T follicular helper cell (primary cell): ENCODE data around the gene EIF5A.

Source experiments
- DNase-seq: peaks from one replicate; pipeline ENCODE4 v3.0.0-alpha.2; 2020; ENCODE audit warnings: low read depth

EIF5A gene

DNA sequence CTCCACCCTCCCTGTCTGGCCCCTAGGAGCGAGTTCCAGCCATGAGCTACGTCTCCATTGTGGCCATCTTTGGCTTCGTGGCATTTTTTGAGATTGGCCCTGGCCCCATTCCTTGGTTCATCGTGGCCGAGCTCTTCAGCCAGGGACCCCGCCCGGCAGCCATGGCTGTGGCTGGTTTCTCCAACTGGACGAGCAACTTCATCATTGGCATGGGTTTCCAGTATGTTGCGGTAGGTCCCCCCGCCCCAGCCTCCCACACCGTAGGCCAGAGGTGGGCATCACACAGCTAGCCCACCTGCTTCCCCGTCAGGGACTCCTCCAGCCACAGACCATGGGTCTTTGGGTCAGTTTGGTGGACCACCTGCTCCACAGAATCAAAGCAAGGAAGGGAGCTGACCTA is 21.7 kb upstream of the EIF5A start:
- no peak for DNase-seq

DNA sequence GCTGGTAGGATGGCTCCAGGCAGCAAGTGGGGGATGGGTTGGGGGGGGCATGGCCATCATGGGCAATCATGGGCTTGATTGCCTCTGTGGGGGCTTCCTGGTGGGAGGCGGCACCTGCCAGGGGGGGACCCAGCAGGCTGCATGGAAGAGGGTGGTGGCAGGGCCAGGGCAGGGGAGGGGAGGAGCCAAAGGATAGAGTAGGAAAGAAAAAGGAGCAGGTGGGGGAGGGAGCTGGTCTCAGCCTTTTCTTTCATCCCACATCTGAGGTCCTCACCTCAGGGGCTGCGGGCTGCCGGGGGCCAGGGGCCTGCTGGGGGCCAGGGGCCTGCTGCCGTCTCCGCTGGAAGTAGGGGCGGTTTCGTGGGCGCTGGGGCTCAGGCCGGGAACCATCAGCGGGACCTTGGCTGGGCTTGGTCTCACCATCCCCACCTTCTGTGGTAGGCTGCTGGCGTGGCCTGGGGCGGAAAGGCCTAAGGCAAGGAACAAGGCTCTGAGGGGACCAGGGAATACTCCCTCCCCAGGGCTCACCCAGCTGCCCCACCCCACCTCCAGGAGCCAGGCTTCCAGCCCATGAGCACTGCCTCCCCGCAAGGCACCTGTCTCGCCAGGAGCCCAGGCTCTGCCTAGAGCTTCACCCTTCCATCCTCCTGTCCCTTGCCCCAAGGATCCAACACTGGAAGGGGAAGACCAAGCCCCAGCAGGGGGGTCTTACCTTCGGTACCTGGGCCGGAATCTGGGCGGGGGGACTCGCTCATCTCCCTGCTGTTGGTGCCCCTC is 18.0 kb upstream of the EIF5A start:
- no peak for DNase-seq

DNA sequence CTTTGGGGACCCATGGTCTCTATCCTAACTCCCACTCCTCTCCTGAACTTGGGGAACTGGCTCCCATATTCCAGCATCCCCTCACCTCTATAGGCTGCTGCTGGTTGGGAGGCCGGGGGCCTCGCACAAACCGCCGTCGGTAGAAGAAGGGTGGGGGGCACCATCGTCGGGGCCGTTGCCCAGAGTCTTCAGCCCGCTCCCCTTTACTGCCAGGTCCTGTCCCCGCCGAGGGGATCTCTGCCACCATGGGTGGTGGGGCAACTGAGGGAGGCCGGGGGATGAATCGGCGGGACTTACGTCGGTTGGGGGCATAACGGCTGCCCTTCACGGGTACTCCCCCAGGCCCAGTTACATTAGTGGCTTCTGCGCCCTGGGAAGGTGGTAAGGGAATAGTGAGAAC is 17.3 kb upstream of the EIF5A start:
- no peak for DNase-seq

DNA sequence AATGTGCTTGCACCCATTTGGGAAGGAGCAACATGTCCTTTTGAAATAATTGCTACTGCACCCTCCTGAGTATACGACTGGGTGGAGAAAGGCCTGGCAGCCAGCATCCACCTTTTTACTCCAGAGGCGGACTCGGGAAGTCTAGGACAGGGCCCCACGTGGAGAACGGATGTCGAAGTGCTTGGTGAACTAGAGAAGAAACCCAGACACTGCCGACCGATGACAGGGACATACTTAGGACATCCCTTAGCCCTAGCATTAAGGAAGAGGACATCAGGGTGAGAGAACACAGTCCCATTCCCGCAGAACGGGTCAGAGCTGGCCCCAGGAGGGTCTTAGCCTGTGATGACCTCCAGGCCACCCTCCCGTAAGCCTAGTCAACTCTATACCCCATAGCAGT is 16.7 kb upstream of the EIF5A start:
- DNase-seq, result no peak

DNA sequence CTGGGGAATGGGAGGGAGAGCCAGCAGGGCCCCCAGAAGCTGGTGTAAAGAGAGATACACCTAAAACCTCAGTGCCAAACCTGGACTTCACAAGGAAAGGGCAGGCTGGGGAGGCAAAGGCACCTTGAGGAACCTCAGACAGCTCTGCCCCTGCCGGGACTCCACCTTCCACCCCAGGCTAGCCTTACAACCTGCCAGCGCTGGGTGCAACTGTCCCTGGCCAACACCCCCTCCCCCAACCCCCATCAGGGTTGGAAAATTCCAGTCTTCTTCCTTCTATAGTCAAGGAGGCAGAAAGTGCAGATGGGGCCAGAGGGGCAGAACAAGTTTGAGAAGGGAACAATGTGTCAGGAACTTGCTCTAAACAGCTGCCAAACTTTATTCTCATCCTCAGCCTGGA is 15.2 kb upstream of the EIF5A start:
- no peak for DNase-seq

DNA sequence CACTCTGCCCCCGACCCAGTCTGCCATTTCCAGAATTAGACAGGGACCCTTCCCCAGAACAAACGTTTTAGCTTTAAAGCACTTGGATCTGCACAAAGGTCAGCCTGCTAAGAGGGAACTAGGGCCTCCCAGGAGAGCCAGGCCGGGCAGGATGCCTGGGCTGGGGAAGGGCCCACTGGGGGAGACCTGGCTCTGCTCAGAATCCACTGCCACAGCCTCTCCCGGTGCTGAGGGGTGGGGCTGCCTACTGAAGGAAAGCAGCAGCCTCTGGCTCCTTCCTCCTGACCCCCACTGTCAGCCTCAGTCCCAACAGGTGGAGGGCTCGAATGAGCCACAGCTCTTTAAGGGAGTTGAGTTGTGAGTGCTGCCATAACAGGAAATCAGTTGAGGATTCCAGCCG is 14.7 kb upstream of the EIF5A start:
- no peak for DNase-seq

DNA sequence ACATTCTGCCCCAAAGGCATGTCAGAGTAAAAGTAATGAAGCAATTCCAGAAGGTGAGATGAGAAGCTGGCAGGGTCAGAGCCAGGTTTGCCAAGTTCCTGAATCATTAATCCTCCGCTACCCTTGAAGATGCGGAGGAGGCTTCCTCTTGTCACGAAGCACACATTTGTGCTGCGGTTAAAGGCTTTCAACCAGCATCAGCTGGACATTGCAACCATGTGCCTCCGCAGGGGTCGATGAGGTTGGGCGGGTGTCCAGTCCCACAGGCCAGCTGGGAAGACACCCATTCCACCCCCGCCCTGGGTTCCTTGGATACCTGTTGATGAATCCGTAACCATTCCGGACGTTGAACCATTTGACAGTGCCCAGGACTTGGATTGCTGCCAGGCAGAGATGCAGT is 14.3 kb upstream of the EIF5A start:
- no peak for DNase-seq

DNA sequence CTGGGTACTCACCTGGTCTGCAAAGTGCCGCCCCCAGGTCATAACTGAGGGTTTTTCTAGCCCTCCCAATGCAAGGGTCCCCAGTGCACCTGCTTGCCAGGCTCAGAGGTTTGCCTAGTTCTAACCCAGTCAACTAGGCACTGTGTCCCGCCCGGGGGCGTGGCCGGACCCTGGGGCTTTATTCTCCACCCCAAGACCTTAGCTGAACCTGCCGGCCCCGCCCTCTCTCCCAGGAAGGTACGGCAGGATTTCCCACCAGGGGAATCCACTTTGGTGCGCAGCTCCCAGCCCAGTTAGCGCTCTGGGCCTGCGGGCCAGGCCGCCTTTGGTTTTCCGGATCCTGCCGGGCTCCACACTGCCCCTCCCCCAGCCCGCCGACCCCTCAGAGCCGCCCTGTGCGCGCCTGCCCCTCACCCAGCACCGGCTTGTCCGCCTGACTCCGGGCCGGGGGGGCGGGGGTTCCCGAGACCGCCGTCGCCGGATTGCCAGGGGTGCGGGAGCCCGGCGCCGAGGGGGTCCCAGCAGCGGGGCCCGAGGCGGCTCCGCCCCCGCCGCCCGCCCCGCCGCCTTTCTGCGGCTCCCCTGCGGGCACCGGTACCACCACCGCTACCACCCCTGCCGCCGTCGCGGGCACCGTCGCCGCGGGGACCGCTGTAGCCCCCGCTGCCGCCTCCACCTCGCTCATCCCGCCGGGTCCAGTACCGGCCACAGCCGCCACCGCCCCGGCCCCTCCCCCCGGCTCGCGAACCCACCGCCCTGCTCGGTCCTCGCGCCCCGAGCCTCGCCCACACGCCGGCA is 13.4 kb upstream of the EIF5A start:
- DNase-seq, result no peak

DNA sequence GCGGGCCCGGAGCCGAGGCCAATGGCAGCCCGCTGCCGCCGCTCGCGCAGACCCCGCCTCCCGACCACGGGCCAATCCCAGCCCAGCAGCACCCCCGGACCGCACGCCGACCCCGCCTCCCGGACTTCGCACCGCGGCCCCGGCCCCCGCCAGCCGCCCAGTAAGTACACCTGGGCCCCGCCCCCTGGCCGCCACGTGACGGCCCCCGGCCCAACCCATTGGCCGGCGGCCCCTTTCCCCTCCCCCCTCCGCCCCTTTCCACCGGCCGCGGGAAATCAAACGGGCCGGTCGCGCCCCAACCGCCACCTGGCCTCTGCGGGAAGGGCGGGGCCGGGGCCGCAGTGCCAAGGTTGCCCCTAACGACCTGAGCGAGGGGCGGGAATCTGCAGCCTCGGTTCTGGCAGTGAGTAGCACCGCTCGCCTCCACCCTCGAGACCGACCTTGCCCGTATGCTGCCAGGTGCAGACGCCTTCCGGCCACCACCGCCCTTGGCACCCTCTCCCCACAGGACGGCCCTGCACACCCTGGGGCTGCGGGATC is 12.7 kb upstream of the EIF5A start, which contains the start of gene YBX2:
Gene YBX2 (minus strand): TSS at position 26 of the 540 bp plus-strand sequence. CDS start 139 bp downstream, outside the sequence.
- peak; percentile 52 for DNase-seq

DNA sequence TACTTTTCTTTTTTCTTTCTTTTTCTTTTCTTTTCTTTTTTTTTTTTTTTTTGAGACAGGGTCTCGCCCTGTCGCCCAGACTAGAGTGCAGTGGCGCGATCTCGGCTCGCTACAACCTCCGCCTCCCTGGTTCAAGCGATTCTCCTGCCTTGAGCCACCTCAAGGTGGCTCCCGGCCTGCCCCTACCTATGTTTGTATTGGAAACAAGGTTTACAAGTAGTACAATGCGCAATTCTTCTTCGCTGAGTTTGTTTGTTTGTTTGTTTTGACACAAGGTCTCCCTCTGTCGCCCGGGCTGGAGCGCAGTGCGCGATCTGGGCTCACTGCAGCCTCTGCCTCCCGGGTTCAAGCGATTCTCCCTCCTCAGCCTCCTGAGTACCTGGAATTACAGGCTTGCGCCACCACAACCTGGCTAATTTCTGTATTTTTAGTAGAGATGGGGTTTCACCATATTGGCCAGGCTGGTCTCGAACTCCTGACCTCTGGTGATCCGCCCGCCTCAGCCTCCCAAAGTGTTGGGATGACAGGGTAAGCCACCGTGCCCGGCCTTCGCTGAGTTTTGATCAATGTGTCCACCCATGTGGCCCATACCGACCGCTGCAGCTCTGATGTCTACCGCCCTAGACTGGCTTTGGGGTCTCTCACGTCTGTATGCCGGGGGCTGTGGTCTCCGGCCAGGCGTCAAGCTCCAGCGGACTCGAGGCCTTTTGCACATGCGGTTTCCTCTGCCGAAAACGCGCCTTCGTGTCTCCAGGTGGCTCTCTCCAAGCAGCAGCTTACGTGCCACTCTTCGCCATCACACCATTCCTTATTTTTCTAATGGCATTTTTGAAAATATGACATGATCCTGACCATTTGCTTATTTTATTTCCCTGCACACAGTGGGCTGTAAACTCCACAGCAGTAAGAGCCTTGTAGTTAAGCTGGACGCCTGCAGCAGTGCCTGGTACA is 11.9 kb upstream of the EIF5A start:
- no peak for DNase-seq

DNA sequence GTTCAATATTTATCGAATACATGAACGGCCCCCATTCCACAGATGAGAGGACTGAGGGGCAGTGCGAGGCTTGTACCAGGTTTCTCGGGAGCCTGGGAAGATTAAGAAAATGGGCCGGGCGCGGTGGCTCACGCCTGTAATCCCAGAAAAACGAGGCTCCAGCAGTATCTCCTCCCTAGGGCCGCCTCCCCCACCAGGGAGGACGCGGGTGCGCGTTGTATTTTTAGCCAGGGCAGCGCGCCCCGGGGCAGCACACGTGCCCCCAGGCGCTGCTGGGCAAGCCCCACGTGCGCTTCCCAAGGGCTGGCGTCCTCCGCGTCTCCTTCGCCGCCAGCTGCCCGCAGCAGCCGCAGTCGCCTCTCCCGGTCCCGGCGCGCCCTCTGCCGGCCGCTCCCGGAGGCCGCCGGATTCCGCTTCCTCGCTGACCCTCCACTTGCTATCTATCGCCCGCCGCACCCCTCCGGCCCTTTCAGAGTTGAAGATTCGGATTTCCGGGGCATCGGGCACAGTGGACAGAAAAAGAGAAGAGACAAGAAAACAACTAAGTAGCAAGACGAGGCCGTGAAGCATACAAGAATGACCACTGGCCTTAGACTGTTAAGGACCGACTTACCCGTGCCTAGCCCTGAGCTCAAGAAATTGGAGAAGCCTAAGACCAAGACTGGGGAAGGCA is 11.1 kb upstream of the EIF5A start:
- peak; percentile 48 for DNase-seq

DNA sequence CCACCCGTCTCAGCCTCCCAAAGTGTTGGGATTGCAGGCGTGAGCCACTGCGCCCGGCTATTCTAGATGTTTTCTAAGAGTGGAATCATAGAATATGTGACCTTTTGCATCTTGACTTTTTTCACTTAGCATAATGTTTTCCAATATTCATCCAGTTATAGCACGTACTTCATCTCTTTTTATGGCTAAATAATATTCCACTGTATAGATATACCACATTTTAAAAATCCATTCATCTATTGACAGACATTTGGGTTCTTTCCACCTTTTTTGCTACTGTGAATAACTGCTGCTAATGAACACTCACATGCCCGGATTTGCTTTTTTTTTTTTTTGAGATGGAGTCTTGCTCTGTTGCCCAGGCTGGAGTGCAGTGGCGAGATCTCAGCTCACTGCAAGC is 3.2 kb upstream of the EIF5A start:
- no peak for DNase-seq

DNA sequence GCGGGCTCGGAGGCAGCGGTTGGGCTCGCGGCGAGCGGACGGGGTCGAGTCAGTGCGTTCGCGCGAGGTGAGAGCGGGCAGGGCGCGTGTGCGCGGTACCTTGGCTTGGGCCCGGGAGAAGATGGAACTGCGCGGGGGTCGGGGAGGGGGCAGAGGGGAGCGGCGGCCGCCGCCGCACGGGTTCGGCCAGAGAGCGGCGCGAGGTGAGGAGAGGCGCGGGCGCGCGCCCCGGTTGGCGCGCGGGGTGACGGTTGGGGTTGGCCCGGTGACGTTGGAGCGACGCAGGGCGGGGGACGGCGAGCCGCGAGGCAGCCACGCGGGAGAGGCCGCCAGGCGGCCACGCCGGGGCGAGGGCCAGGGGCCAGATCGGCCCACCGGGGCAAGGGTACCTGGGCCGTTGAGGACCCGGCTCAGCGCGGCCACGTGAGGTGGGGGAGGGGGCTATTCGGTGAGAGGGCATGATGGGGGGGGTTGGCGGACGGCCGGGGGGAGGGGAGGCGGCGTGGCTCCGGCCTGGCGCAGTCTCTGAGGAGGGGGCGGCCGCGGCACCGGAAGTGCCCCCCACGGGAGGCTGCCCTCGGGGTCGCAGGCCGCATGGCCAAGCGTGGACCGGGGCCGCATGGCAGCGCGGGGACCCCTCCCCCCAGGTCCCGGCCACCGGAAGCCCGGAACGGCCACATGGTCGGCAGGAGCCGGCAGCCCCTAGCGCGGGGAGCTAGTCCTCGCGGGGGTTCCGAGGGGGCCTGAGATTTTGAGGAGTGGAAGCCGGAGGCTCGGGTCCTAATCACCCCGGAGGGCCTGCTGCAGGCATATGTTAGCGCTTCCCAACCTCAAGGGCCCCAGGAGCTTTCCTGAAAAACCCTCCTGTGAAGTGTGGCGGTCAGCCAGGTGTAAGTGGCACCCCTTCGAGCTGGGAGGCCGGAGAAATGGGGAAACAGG is 527 bp downstream of the EIF5A start:
- peak; percentile 55 for DNase-seq

DNA sequence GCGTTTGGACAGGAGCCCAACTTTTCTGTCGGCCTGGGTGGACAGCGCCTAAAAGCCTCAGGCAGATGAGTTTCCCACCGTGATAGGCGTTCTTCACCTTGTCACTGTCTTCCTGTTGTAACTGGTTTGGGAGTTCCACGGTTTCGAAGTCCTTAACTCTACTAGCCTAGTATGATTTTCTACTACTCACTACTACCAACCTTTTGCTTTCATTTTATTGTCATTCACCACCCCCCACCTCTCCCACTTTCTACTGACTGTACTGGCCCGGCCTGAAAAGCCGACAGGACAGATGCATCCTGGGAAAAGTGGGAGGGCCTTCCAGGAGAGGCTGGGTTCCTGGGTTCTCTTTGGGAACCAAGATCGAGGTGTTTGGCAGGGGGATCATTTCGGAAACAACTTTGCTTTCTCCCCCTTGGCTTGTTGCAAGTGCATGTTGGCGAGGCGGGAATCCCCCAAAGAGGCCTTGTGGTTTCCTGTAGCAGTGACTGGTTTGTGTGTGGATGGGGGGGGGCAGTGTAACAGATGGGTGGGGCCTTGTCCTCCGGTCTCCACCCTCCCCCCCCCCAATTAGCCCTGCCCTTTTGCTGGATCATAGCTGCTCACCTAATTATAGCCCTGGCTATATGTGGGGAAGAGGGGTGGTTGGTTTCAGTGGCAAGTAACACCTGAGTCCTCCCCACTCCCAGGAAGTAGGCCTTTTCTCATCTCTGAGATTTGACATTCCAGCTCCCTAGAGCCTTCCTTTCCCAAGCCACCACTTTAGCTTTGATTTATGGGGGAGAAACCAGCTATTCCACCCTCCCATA is 1.4 kb downstream of the EIF5A start:
- peak; percentile 85 for DNase-seq

DNA sequence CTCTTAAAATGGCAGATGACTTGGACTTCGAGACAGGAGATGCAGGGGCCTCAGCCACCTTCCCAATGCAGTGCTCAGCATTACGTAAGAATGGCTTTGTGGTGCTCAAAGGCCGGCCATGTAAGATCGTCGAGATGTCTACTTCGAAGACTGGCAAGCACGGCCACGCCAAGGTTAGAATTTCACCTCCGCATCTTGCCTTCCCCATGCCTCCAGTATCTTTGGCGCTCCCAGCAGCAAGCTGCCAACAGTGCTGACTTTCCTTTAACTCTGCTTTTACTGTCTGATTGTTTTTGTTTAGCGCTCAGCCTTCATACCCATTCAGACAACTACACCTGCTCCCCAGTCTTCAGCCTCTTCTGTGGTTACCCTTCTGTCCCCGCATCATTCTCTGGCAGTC is 2.2 kb downstream of the EIF5A start:
- no peak for DNase-seq

DNA sequence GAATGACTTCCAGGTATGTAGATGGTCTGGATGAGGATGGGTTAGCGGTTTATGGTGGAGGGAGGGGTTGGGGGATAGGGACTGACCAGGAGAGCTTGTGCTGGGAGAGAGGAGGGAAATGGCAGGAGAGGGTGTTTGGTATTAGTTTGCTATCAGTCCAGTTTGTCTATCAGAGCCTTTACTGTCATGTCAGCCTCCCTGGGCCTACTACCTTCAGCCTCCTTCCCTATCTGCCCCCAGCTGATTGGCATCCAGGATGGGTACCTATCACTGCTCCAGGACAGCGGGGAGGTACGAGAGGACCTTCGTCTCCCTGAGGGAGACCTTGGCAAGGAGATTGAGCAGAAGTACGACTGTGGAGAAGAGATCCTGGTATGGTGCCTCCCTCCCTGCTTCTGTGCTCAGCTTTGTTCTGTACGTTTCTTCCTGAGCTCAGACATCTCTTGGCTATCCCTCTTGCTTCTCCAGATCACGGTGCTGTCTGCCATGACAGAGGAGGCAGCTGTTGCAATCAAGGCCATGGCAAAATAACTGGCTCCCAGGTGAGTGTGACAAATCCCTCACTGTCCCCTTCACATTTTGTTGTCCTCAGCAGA is 3.8 kb downstream of the EIF5A start:
- DNase-seq, result no peak

DNA sequence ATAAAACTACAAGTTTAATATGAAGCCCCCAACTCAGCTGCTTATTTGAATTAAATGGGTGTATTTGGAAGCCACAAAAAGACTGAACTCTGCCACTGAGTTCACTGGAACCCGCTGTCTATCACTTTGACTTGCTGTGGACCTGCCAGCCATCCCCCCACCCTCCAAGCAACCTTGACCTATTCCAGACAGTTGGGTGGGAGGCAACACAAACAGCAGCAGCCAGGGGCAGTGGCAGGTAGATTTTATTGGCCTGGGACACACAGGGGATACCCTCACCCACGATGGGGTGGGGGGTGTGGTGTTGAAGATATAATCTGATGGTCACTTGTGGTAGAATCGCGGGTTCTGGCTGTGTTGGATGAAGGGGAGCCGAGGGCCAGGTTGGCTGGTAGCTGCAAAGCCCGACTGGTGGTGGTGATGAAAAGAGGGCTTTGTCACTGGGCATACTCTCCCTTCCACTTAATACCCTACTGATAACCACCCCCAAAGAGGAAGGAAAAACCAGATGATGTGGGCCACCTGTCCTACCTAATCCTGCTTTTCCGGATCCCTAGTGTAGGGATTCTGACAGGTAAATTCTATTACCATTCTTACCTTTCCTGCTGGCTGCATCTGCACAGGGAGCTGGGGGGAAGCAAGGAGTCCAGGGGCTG is 5.1 kb downstream of the EIF5A start:
- no peak for DNase-seq
